Renal cortex interstitium (tissue), 11 donors: ENCODE results near the gene PCDHB16. TPM values are rescaled to one million over a fixed set of nuclear protein-coding genes. Genes with fewer than 3 reads are reported as not detected.
"Not testable (repeated sequence)": the region's sequence is repeated elsewhere in the genome, so short reads cannot be mapped to it uniquely, and the experiment has no call there.

Source experiments
- DNase-seq, 11 donors: peaks; one replicate each; pipeline ENCODE4 v3.0.0-alpha.2; 2013; ENCODE audit warnings: low read depth in 9 of 11, low spot score in 4 of 11; ENCODE audit errors: extremely low read depth in 1 of 11
- polyA plus RNA-seq, 3 donors: library from polyadenylated mRNA; unstranded; fragments of 120-200 nt; gene quantifications; one replicate each; pipeline ENCODE4 v1.2.1, GENCODE V29; 2013; ENCODE audit not compliant: insufficient read length in 3 of 3

PCDHB16 gene
- polyA plus RNA-seq, 3 donors = 5.0 to 7.6 (median 5.1) TPM

DNA sequence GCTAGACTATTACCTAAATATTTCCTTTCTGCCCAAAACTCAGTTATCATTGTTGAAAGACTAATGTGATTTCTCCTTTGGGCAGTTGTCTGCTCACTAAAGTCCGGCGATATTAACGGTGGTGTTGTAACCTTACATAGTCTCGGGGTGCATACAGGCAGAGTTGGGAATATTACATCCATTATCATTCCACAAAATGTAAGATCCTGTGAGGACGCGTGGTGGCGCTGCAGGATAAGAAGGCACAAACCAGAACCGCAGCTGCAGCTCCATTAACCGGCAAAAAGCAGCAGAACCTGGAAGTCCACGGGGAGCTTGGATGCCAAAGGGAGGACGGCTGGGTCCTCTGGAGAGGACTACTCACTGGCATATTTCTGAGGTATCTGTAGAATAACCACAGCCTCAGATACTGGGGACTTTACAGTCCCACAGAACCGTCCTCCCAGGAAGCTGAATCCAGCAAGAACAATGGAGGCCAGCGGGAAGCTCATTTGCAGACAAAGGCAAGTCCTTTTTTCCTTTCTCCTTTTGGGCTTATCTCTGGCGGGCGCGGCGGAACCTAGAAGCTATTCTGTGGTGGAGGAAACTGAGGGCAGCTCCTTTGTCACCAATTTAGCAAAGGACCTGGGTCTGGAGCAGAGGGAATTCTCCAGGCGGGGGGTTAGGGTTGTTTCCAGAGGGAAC, 31.6 kb downstream of the PCDHB16 start, which contains the start of gene PCDHB13:
Gene PCDHB13 (plus strand): TSS at position 264 of the 684 bp plus-strand sequence. CDS start 205 bp downstream, at position 469.
- not testable (repeated sequence) for DNase-seq

DNA sequence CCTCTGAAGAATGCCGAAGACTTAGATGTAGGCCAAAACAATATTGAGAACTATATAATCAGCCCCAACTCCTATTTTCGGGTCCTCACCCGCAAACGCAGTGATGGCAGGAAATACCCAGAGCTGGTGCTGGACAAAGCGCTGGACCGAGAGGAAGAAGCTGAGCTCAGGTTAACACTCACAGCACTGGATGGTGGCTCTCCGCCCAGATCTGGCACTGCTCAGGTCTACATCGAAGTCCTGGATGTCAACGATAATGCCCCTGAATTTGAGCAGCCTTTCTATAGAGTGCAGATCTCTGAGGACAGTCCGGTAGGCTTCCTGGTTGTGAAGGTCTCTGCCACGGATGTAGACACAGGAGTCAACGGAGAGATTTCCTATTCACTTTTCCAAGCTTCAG, 32.4 kb downstream of the PCDHB16 start:
- not testable (repeated sequence) for DNase-seq

- not testable (repeated sequence) for DNase-seq
Measured at GRCh38 chr5:141215504-141215903, 33.3 kb downstream of the PCDHB16 start.

GRCh38 chr5:141216035-141216434, 33.8 kb downstream of the PCDHB16 start:
- not testable (repeated sequence) for DNase-seq

- peak in 1 of 11 donors; percentile 12 for DNase-seq
Measured at GRCh38 chr5:141223112-141223783, 41.1 kb downstream of the PCDHB16 start, which contains the start of gene PCDHB14. Gene PCDHB14 (plus strand): TSS chr5:141223343. CDS start chr5:141223506, 163 bp downstream.

DNA sequence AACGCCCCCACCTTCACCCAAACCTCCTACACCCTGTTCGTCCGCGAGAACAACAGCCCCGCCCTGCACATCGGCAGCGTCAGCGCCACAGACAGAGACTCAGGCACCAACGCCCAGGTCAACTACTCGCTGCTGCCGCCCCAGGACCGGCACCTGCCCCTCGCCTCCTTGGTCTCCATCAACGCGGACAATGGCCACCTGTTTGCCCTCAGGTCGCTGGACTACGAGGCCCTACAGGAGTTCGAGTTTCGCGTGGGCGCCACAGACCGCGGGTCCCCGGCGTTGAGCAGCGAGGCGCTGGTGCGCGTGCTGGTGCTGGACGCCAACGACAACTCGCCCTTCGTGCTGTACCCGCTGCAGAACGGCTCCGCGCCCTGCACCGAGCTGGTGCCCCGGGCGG, 42.7 kb downstream of the PCDHB16 start:
- DNase-seq = not testable (repeated sequence)

DNA sequence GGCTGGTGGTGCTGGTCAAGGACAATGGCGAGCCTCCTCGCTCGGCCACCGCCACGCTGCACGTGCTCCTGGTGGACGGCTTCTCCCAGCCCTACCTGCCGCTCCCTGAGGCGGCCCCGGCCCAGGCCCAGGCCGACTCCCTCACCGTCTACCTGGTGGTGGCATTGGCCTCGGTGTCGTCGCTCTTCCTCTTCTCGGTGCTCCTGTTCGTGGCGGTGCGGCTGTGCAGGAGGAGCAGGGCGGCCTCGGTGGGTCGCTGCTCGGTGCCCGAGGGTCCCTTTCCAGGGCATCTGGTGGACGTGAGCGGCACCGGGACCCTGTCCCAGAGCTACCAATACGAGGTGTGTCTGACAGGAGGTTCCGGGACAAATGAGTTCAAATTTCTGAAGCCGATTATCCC, 43.2 kb downstream of the PCDHB16 start:
- DNase-seq = not testable (repeated sequence)

DNA sequence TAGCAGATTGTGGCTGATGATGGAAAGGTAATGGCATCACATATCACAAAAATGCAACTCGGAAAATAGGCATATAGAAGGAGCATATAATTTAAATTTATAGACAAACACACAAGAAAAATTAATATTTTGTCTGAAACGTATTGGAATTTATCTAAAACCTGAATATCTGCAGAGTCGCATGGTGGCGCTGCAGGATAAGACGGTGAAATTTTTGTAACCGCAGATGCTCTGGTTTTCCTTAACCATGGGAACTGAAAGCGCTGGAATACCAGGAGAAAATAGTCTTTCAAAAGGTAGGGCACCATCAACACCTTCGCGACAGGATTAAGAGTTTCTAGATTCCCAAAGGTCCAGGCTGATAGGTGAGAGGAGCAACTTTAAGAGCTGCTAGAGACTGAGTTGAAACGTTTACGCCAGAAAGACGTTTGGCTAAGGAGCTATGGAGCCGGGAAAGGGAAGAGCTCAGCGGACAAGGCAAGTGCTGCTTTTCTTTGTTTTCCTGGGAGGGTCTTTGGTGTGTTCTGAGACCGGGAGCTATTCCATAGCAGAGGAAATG, 52.0 kb downstream of the PCDHB16 start:
- peak in 1 of 11 donors; percentile 9 for DNase-seq

Other genes with a start within 250 kb of the PCDHB16 start
- under 1 TPM; 0.52 to 0.65 (median 0.64) TPM for gene PCDHAC2, start 215.9 kb upstream of the PCDHB16 start, polyA plus RNA-seq
- under 1 TPM; 0.04 to 0.12 (median 0.12) TPM for gene PCDHB1, start 131.0 kb upstream of the PCDHB16 start, polyA plus RNA-seq
- 10 to 100 TPM in 1 of 3 donors, 1 to 10 TPM in 2; 4.9 to 11.5 (median 5.1) TPM for gene PCDHB2, start 87.8 kb upstream of the PCDHB16 start, polyA plus RNA-seq
- 1 to 10 TPM; 3.3 to 3.9 (median 3.5) TPM for gene PCDHB3, start 81.9 kb upstream of the PCDHB16 start, polyA plus RNA-seq
- 1 to 10 TPM; 1.2 to 2.6 (median 1.7) TPM for gene PCDHB4, start 60.6 kb upstream of the PCDHB16 start, polyA plus RNA-seq
- 1 to 10 TPM; 6.0 to 9.0 (median 8.5) TPM for gene PCDHB5, start 47.2 kb upstream of the PCDHB16 start, polyA plus RNA-seq
- 1 to 10 TPM; 2.4 to 3.2 (median 3.0) TPM for gene PCDHB6, start 32.3 kb upstream of the PCDHB16 start, polyA plus RNA-seq
- 1 to 10 TPM; 4.0 to 4.4 (median 4.2) TPM for gene PCDHB7, start 9.7 kb upstream of the PCDHB16 start, polyA plus RNA-seq
- gene PCDHB8, start 4.6 kb upstream of the PCDHB16 start, polyA plus RNA-seq = 1 to 10 TPM; 1.8 to 3.7 (median 2.4) TPM
- 1 to 10 TPM; 4.1 to 4.4 (median 4.3) TPM for gene PCDHB9, start 4.8 kb downstream of the PCDHB16 start, polyA plus RNA-seq
- gene PCDHB10, start 10.0 kb downstream of the PCDHB16 start, polyA plus RNA-seq = 1 to 10 TPM; 4.8 to 7.5 (median 6.8) TPM
- 1 to 10 TPM; 4.0 to 6.3 (median 4.7) TPM for gene PCDHB11, start 17.2 kb downstream of the PCDHB16 start, polyA plus RNA-seq
- gene PCDHB12, start 26.3 kb downstream of the PCDHB16 start, polyA plus RNA-seq = 1 to 10 TPM; 4.6 to 5.1 (median 5.0) TPM
- 1 to 10 TPM; 6.9 to 7.9 (median 7.2) TPM for gene PCDHB13, start 31.5 kb downstream of the PCDHB16 start, polyA plus RNA-seq
- gene PCDHB14, start 41.0 kb downstream of the PCDHB16 start, polyA plus RNA-seq = 10 to 100 TPM in 2 of 3 donors, 1 to 10 TPM in 1; 9.5 to 11.6 (median 10.6) TPM
- gene PCDHB15, start 63.0 kb downstream of the PCDHB16 start, polyA plus RNA-seq = 10 to 100 TPM; 13.2 to 15.0 (median 14.9) TPM
- under 1 TPM in 2 of 3 donors, not detected in 1; 0.14 to 0.35 TPM for gene SLC25A2, start 121.7 kb downstream of the PCDHB16 start, polyA plus RNA-seq
- gene TAF7, start 138.4 kb downstream of the PCDHB16 start, polyA plus RNA-seq = 100 to 1,000 TPM; 134 to 184 (median 157) TPM
- gene PCDHGA1, start 148.1 kb downstream of the PCDHB16 start, polyA plus RNA-seq = 1 to 10 TPM in 2 of 3 donors, under 1 TPM in 1; 0.92 to 1.2 (median 1.0) TPM
- 1 to 10 TPM; 6.0 to 7.9 (median 6.1) TPM for gene PCDHGA2, start 156.4 kb downstream of the PCDHB16 start, polyA plus RNA-seq
- 1 to 10 TPM; 3.1 to 4.2 (median 3.6) TPM for gene PCDHGA3, start 161.4 kb downstream of the PCDHB16 start, polyA plus RNA-seq
- gene PCDHGB1, start 167.7 kb downstream of the PCDHB16 start, polyA plus RNA-seq = 1 to 10 TPM; 1.5 to 2.5 (median 2.2) TPM
- 1 to 10 TPM; 2.0 to 3.4 (median 2.2) TPM for gene PCDHGA4, start 172.6 kb downstream of the PCDHB16 start, polyA plus RNA-seq
- 1 to 10 TPM; 3.5 to 4.3 (median 3.8) TPM for gene PCDHGB2, start 177.6 kb downstream of the PCDHB16 start, polyA plus RNA-seq
- gene PCDHGA5, start 181.8 kb downstream of the PCDHB16 start, polyA plus RNA-seq = 1 to 10 TPM; 2.1 to 2.7 (median 2.6) TPM
- 1 to 10 TPM; 2.1 to 2.5 (median 2.5) TPM for gene PCDHGB3, start 187.9 kb downstream of the PCDHB16 start, polyA plus RNA-seq
- 1 to 10 TPM; 6.5 to 8.0 (median 7.2) TPM for gene PCDHGA6, start 191.5 kb downstream of the PCDHB16 start, polyA plus RNA-seq
- gene PCDHGA7, start 200.4 kb downstream of the PCDHB16 start, polyA plus RNA-seq = 1 to 10 TPM; 2.0 to 2.7 (median 2.5) TPM
- gene PCDHGB4, start 205.3 kb downstream of the PCDHB16 start, polyA plus RNA-seq = 1 to 10 TPM; 4.9 to 6.5 (median 6.1) TPM
- 1 to 10 TPM in 1 of 3 donors, under 1 TPM in 2; 0.58 to 1.0 (median 0.61) TPM for gene PCDHGA8, start 210.2 kb downstream of the PCDHB16 start, polyA plus RNA-seq
- gene PCDHGB5, start 215.6 kb downstream of the PCDHB16 start, polyA plus RNA-seq = 10 to 100 TPM in 2 of 3 donors, 1 to 10 TPM in 1; 8.6 to 11.5 (median 10.8) TPM
- gene PCDHGA9, start 220.4 kb downstream of the PCDHB16 start, polyA plus RNA-seq = 1 to 10 TPM; 3.6 to 6.2 (median 5.4) TPM
- gene PCDHGB6, start 225.6 kb downstream of the PCDHB16 start, polyA plus RNA-seq = 1 to 10 TPM; 6.7 to 7.6 (median 7.6) TPM
- gene PCDHGA10, start 230.6 kb downstream of the PCDHB16 start, polyA plus RNA-seq = 1 to 10 TPM; 3.0 to 3.7 (median 3.3) TPM
- 10 to 100 TPM; 15.2 to 16.6 (median 15.7) TPM for gene PCDHGB7, start 235.3 kb downstream of the PCDHB16 start, polyA plus RNA-seq
- gene PCDHGA11, start 238.7 kb downstream of the PCDHB16 start, polyA plus RNA-seq = 1 to 10 TPM; 3.9 to 5.4 (median 5.2) TPM
- gene PCDHGA12, start 248.1 kb downstream of the PCDHB16 start, polyA plus RNA-seq = 1 to 10 TPM; 1.5 to 3.0 (median 1.9) TPM